ENCODE data around the gene PDZRN3. TPM values are rescaled to one million over a fixed set of nuclear protein-coding genes. Genes with fewer than 3 reads are reported as not detected.

PDZRN3 gene
- total RNA-seq, 1 donor, result 0.10 TPM

DNA sequence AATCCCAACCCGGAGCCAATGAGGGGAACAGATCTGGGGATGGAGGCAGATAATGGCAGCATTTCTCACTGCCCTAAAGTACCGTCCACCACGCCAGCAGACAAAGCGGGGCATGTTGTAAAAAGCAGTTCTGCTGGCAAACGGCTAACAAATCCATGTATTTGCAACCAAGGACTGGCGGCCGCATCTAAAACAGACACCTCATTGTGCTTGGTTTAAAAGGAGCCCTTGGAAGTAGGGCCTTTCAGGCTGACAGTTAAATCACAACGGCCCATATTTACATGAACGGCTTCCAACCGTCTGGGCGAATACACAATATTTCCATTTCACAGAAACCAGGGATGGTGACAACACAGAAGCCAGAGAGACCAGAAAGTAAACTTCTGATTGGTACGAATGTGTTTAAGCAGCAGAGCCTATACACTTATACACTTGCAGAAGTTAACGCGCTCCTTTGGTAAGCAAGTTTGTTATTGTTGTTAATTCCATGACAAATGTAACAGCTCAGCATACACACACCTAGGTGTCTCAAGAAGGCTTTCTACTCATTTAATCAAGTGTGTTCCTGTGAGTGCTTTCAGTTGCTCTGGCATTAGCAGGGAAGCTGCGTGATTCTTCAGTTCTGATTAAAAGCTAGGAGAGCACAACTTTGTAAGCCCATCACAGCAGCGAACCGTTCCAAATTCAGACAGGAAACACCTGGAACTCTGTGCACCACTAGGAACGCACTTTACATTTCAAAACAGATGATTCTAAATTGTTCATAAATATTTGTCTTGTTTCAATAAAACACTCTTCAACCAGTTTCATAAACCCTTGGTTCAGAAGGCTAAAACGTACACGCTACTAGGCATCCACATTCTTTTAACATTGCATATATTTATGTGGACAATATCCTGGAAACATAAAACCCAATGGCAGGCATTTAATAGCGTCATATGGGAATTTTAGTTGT lies 112.9 kb downstream of the PDZRN3 start:
- no peaks in the 10 kb centered on the region for H3K4me1 ChIP-seq (ENCODE audit: insufficient read depth, low read length)
- H3K4me3 ChIP-seq (ENCODE audit: low read length), result no peak overlapping the region
- H3K9me3 ChIP-seq (ENCODE audit: low read depth, low read length), result no peaks in the 10 kb centered on the region

DNA sequence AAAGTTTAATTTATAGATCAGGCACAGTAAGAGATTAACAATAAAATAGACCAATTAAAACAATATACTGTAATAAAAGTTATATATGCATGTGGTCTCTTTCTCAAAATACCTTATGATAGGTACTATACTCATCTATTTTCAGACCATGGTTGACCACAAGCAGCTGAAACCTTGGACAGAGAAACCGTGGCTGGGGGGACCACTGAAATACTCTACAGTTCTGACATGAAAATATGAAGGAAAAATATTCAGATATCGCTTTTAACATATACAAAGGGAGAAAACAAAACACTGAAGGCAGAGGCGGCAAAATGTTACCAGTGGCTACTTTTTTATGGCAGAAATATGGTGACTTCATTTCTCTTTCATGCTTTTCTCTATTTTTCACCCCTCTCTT lies 114.0 kb downstream of the PDZRN3 start:
- no peaks in the 10 kb centered on the region for H3K9me3 ChIP-seq (ENCODE audit: low read depth, low read length)
- H3K27me3 ChIP-seq (ENCODE audit: insufficient read depth, low read length), result no peaks in the 10 kb centered on the region
- H3K4me3 ChIP-seq (ENCODE audit: low read length), result no peak overlapping the region
- H3K4me1 ChIP-seq (ENCODE audit: insufficient read depth, low read length), result no peaks in the 10 kb centered on the region

More for the DNA sequence above, 112.9 kb downstream of the PDZRN3 start:
- H3K27me3 ChIP-seq (ENCODE audit: insufficient read depth, low read length), result no peaks in the 10 kb centered on the region

- Histone ChIP-seq H3K9me3 (ENCODE audit: low read depth, low read length) (no peaks in the 10 kb centered on the region), H3K4me1 (ENCODE audit: insufficient read depth, low read length) (no peaks in the 10 kb centered on the region), H3K27me3 (ENCODE audit: insufficient read depth, low read length) (no peaks in the 10 kb centered on the region), H3K4me3 (ENCODE audit: low read length) (no peak overlapping the region)
These were observed 114.4 kb downstream of the PDZRN3 start for GRCh38 chr3:73510334-73510733.

- H3K4me3 ChIP-seq (ENCODE audit: low read length), result no peak overlapping the region
- no peaks in the 10 kb centered on the region for H3K9me3 ChIP-seq (ENCODE audit: low read depth, low read length)
- no peaks in the 10 kb centered on the region for H3K4me1 ChIP-seq (ENCODE audit: insufficient read depth, low read length)
- H3K27me3 ChIP-seq (ENCODE audit: insufficient read depth, low read length), result no peaks in the 10 kb centered on the region
These were observed 114.9 kb downstream of the PDZRN3 start for GRCh38 chr3:73509816-73510215.

DNA sequence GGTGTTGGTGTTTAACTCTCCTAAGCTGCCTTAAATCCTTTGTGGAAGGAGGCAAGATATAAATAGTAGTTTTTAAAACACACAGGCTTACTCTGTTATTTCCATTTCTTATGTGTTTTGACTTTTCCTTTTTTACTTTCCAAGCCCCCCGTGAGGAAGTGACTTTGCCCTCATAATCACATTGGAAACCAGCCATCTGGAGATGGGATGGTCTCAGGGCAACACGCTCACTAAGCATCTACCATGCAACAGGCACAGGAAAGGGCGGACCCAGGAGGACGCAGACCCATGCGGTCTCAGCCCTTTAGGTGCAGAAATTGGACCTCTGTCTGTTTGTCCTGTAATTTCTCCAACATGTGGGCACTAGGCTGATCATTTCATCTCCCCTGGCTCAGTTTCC lies 115.7 kb downstream of the PDZRN3 start:
- Histone ChIP-seq H3K4me1 (ENCODE audit: insufficient read depth, low read length) (no peaks in the 10 kb centered on the region), H3K9me3 (ENCODE audit: low read depth, low read length) (no peaks in the 10 kb centered on the region), H3K4me3 (ENCODE audit: low read length) (no peak overlapping the region)

DNA sequence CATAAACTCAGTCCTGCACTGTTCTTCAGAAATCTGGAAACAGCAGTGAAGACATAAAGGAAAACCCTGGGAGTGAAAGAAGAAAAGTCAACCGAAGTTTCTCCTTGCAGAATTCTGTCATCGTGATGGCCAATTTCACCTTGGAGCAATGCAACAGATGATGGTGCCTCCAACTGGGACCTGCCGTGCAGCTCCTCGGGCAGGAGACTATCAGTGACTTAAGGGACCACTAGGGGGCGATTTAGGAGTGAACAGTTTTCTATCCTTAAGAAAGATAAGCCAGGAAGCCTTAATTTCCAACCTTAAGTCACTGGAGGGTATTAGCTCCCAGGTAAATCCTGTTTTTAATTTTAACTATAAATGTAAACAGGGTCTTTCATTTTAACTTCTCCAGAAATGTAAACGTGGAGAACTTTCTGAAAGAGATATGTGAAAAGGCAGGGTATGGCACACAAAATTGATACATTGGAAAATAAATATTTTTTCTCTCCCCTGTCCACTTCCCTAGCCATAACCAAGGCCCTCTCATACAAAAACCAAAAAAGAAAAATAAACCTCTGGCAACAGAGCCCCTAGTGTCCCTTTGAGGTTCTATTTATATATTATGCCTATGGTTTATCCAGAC lies 116.3 kb downstream of the PDZRN3 start:
- Histone ChIP-seq H3K4me1 (ENCODE audit: insufficient read depth, low read length) (no peaks in the 10 kb centered on the region), H3K27me3 (ENCODE audit: insufficient read depth, low read length) (no peaks in the 10 kb centered on the region), H3K9me3 (ENCODE audit: low read depth, low read length) (no peaks in the 10 kb centered on the region), H3K4me3 (ENCODE audit: low read length) (no peak overlapping the region)

More for the DNA sequence above, 115.7 kb downstream of the PDZRN3 start:
- no peaks in the 10 kb centered on the region for H3K27me3 ChIP-seq (ENCODE audit: insufficient read depth, low read length)

- Histone ChIP-seq H3K4me3 (ENCODE audit: low read length) (no peak overlapping the region), H3K4me1 (ENCODE audit: insufficient read depth, low read length) (no peaks in the 10 kb centered on the region), H3K27me3 (ENCODE audit: insufficient read depth, low read length) (peaks cover 4% of the 10 kb centered on the region), H3K9me3 (ENCODE audit: low read depth, low read length) (no peaks in the 10 kb centered on the region)
These were observed 119.9 kb downstream of the PDZRN3 start for GRCh38 chr3:73504852-73505251.

DNA sequence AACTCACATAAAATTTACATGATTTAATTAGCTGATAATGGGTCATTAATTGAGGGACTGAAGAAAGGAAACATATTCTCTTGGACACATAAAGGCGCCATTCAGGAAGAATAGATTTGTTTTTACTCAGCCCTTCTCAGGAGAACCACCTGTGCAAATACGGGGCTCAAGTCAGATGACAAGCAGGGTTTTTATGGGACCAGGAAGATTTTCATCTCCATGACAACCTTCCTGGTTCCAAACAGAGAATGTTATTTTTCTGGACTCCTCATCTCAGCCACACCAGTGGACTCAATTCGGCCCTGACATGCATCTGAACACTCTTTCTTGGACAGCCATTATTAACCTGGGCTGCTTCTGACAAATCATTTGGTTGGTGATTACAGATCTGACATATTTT lies 120.5 kb downstream of the PDZRN3 start:
- Histone ChIP-seq H3K27me3 (ENCODE audit: insufficient read depth, low read length) (peaks cover 4% of the 10 kb centered on the region), H3K9me3 (ENCODE audit: low read depth, low read length) (no peaks in the 10 kb centered on the region), H3K4me1 (ENCODE audit: insufficient read depth, low read length) (no peaks in the 10 kb centered on the region), H3K4me3 (ENCODE audit: low read length) (no peak overlapping the region)

DNA sequence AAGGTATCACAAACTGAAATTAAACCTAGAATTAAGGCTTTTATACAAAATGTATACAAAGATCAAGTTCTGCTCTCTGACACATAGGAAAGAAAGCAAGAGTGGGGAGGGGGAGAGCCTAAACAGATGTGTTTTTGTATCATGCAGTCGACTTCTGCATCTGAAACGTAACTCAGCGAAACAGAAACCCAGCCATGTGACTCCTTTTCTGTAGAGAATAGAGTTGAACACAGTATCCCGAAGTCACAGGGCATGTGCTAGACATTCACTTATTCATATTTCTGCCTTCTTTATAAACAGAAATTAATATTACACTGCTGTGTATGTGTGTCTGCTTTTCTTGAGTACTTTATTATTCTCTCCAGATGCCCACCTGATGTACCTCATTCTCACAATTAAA lies 121.0 kb downstream of the PDZRN3 start:
- Histone ChIP-seq H3K9me3 (ENCODE audit: low read depth, low read length) (no peaks in the 10 kb centered on the region), H3K27me3 (ENCODE audit: insufficient read depth, low read length) (peaks cover 4% of the 10 kb centered on the region), H3K4me3 (ENCODE audit: low read length) (no peak overlapping the region), H3K4me1 (ENCODE audit: insufficient read depth, low read length) (no peaks in the 10 kb centered on the region)

DNA sequence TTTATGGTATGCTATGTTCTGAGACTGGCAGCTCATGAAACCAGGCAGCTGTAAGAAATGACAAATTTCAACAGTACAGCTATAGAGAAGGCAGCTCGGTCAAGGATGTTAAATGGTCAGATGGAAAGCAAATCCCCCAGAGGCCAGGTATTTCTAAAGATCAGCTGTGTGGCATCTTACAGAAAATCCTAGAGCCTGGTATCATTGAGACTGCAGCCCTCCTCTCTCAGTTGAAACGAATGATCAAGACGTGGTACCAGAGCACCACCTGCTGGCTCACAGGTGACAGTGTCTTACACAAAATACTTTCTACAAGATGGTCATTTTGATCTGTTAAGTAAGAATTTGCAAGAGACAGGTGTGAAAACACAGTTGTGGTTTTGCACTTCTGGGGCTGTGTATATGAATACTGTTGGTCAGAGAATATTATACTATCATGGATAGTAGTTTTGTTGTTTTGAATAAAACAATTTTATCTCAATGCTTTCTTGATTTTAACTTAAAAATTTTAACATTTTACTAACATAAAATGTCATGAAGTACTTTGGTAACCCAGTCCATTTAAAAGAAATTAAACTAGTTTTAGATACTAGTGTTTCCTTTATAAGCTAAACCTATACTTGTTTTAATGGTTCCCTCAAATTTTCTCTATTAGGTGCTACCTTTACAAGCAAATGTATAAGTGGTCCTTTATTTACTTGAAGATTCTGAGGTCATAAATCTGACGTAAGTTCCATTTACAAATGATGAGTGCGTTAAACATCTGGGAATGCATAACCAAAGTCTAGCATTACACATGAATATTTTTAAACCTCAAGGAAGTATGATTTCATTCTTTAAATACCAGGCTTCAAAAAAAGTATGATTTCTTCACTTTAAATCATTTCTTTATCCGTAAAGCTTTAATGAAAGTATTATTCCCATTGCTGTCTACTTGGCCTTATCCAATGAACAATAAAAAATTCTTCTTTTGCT lies 121.8 kb downstream of the PDZRN3 start:
- H3K4me1 ChIP-seq (ENCODE audit: insufficient read depth, low read length), result no peaks in the 10 kb centered on the region
- H3K9me3 ChIP-seq (ENCODE audit: low read depth, low read length), result no peaks in the 10 kb centered on the region
- H3K27me3 ChIP-seq (ENCODE audit: insufficient read depth, low read length), result peaks cover 4% of the 10 kb centered on the region
- no peak overlapping the region for H3K4me3 ChIP-seq (ENCODE audit: low read length)

GRCh38 chr3:73500321-73500720 lies 124.4 kb downstream of the PDZRN3 start:
- H3K4me3 ChIP-seq (ENCODE audit: low read length), result no peak overlapping the region
- H3K27me3 ChIP-seq (ENCODE audit: insufficient read depth, low read length), result peaks cover 4% of the 10 kb centered on the region
- no peaks in the 10 kb centered on the region for H3K9me3 ChIP-seq (ENCODE audit: low read depth, low read length)
- no peaks in the 10 kb centered on the region for H3K4me1 ChIP-seq (ENCODE audit: insufficient read depth, low read length)

DNA sequence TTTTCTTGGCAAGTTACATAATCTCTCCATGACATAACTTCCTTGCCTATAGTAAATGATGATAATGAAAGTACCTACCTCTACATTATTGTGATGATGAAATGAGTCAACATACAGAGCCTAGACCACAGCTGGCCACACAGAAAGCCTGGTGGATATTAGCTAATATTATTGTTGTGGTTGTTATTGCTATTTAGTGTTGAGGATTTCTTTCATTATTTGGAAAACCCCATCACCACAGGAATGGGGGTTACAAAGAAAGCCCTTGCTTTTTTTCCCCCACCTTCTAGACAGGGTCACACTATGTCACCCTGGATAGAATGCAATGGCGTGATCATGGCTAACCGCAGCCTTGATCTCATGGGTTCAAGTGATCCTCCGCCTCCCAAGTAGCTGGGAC lies 125.0 kb downstream of the PDZRN3 start:
- H3K4me1 ChIP-seq (ENCODE audit: insufficient read depth, low read length), result no peaks in the 10 kb centered on the region
- no peak overlapping the region for H3K4me3 ChIP-seq (ENCODE audit: low read length)
- no peaks in the 10 kb centered on the region for H3K9me3 ChIP-seq (ENCODE audit: low read depth, low read length)
- peaks cover 4% of the 10 kb centered on the region for H3K27me3 ChIP-seq (ENCODE audit: insufficient read depth, low read length)

DNA sequence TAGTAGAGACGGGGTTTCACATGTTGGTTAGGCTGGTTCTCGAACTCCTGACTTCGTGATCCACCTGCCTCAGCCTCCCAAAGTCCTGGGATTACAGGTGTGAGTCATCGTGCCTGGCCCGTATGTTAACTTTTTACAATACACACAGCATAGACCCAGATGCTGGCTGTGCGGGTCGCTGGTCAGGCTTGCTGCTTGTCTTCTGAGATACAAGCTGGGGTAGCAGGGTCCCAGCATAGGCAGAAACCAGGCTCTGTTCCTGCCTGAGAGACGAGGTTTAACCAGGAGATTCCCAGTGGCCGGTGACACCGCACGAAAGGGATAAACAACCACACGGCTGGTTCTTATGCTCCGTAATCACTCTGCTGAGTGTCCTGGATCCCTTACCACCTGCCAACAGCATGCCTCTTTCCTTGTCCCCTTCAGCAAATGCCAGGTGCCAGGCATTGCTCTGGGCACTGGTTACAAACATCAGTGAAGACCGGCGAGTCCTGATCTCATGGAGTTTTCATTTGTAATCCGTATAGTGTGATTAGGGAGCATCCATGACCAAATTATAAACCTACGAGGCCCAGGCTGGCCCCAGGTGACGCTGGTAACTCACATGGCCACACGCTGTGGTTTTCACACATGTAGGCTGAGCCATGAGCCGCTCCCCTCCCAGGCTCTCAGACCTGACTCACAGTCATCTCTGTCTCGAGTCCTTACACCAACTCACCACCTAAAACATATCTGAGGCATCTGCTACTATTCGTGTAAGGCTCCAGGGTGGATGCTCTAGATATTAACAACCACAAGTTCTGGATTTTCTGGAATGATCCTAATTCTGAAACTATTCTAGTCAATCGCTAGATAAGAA lies 125.7 kb downstream of the PDZRN3 start:
- peaks cover 4% of the 10 kb centered on the region for H3K27me3 ChIP-seq (ENCODE audit: insufficient read depth, low read length)
- no peaks in the 10 kb centered on the region for H3K4me1 ChIP-seq (ENCODE audit: insufficient read depth, low read length)
- H3K4me3 ChIP-seq (ENCODE audit: low read length), result no peak overlapping the region
- H3K9me3 ChIP-seq (ENCODE audit: low read depth, low read length), result no peaks in the 10 kb centered on the region

Measured in mononuclear cell (primary cell).